8988T (cell line): ENCODE data around the gene CLIC5.
"Not testable (repeated sequence)": the region's sequence is repeated elsewhere in the genome, so short reads cannot be mapped to it uniquely, and the experiment has no call there.

Experiments
- DNase-seq: peaks from one replicate; pipeline ENCODE4 v3.0.0; 2011

The CLIC5 gene

DNA sequence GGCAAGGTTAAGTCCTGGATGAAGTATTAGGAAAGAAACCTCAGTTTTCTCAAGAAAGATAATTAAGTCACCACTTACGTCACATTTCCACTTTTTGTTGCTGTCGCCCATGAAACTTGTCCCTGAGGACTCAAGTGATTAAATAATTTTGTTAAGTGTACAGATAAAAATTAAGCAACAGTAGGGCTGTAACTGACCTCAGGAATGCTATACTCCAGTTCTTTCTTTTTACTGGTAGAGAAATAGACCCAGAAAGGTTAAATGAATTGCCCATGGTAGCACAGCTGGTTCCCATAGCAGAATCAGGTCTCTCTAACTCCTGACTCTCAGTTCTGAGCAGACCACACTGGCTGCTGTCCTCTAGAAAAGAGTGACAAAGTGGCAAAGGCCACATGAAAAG is 54.5 kb downstream of the CLIC5 start:
- DNase-seq = no peak

DNA sequence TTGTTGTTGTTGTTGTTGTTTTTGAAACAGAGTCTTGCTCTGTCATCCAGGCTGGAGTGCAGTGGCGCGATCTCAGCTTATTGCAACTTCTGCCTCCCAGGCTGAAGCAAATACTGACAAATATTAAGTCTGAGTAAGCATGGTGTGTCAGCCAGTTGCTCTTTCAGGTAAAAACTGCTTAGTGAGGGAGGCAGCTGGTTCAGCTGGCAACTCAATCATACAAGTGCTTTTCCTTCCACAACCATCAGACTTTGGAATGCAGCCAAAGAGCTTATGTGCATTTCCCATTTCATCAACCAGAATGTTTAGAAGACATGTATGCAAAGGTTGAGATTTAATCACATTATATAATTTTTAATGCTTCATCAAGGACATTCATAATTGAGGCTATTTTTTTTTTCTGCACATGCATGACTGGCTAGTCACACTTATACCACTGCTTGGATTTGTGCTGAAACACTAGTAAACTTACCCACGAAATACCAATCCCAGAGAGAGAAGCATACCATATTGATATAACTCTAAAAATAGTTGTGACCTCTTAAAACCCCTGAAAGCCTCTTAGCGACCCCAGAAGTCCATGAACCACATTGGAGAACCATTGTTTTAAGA is 56.0 kb downstream of the CLIC5 start:
- no peak for DNase-seq

DNA sequence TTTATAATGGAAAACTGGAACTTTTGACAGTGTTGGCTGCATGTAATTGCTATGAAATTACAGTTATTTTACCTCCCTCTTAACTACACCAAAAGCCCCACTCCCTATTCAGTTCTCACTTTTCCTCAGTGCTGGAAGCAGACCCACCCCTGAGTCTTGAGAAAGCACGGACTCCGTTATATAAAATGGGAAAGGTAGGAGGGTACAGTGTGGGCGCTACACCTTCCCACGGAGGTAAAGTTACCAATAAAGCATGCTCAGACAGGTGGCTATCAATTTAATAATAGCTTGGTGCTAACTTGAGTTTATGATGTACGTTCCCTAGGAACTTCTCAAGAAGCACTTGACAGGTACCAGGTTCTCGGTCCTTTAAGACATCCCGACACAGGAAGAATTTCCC is 59.0 kb downstream of the CLIC5 start:
- no peak for DNase-seq

DNA sequence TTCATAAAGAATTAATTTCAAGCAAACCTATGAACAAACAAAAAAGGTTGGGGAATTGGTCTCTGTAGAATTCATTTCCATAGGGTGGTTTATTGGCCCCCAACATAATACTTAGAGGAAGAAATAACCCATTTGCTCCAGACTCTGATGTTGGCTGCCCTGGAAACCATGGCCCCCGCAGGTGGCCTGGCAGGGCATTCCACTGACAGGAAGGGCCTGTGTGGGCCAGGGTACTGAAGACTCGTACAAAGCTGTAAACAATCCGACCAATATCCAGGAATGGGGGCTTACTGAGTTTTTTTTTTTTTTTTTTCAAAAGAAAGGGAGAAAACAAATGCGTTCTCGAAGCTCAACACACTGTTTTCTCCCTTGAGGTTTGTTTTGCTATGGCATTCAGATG is 59.5 kb downstream of the CLIC5 start:
- DNase-seq = no peak

DNA sequence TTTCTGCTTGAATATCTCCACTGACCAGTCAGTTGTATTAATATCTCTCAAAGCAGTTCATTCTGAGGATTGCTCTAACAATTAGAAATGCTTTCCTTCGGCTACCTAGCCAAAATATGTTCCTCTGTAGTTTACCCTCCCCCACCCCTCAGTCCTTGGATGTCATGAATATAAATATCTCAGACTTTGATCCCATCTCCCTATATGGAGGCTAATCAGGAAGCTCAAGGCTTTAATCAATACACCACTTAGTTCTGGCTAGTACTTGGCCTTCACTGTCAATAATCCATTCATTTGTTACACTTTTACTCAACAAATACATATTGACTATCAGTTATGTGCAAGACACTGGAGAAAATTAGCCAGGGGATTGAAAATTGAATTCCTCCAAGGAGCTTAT is 60.1 kb downstream of the CLIC5 start:
- no peak for DNase-seq

DNA sequence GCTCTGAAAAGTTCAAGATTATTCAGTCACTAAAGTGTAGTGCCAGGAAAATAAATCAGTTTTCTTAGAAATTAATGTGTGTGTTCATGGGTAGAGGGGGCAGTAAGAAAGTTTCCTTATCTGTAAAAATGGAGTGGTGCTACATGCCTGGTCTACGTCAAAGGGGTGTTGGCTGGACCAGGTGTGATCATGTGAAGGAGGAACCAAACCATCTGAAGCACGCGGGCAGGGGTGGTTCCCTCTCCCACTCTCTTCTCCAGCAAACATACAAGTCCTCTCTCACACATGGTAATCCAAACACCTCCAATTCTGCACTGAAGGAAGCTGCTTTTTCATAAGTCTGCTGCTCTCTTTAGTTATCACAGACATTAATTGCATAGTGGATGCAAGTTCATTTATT is 63.1 kb downstream of the CLIC5 start:
- DNase-seq = no peak

DNA sequence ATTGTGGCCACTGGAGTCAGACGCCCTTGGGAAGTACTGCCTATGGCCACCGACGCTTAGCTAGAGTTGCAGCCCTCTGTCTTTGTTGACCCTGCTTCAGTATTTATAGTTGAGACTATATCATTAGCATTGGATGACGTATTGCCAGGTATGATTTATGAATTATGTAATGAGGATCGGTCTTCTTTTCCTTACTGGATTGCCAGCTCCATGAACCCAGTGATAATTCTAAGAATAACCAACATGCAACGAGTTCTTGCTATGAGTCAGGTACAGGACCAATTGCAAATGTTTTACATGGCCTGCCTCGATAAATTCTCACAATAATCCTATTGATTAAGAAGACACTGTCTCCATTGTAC is 63.5 kb downstream of the CLIC5 start:
- DNase-seq = no peak

DNA sequence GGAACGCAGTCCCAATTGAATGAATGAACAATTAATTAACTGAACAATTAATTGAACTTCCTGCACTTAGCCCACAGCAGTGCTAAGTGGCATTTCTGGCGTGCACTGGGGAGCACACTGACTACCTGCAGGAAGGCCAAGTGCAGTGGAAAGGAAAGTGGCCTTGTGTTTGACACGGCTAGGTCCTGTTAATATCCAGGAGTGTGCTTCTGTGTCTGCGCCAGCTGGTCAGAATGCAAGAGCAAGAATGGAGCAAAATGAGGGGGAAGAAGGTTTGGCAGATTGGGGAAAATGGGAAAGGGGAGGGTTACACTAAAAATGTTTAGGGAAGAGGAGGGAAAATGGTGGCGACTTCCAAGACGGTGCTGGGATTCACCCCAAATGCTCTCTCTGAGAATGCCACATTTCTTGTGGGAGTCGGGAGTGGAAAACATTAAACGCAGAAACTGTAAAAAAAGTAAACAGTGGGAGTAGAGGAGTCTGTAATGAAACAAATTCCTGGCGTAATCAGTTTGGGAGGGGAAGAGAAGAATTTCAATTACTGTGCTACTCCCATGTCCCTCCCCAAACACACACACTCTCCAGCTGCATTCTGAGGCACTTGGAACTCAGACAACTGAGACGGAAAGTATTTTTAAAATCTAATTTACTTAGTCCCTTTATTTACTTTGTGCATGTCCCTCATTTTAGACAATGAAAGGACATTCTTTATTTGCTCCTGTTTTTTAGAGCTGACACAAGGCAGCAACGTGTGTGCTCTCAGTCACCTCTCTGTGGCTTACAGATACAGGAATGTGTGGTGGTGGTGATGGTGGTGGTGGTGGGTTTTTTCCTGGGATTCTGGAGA is 64.1 kb downstream of the CLIC5 start:
- DNase-seq = no peak

DNA sequence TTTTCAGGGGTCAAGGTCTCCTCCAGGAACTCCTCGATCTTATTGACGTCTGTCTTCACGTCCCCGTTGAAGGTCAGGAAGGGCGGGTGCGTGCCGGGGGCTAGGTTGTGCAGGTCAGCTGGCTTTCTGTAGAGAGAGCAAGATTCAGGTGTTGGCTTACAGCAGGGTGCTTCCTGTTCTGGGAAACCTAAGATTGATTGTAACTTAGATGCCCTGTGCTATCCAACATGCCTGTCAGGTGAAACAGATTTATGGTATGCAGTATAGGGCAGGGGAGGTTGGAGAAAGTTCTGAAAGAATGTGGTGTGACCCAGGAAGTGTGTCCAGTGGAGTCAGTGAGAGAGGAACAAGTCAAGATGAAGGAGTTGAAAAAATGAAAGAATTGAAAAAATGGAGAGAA is 66.4 kb downstream of the CLIC5 start:
- DNase-seq = no peak

DNA sequence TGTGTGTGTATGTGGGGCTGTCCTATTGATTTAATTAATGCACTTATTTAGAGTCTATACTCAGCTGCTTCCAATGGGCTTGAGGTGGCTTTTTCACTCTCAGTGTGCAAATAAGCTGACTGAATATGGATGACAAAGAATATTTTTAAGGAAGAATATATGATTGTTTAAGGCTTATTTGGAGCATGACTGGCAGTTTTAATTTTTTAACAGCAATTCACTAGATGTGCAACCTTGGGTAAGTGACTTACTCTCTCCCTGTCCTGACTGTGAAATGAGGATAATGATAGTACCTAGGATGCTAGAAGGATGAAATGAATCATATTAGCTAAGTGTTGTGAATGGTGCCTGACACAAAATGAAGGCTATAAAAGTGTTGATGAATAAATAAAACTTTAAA is 67.9 kb downstream of the CLIC5 start:
- DNase-seq = no peak

DNA sequence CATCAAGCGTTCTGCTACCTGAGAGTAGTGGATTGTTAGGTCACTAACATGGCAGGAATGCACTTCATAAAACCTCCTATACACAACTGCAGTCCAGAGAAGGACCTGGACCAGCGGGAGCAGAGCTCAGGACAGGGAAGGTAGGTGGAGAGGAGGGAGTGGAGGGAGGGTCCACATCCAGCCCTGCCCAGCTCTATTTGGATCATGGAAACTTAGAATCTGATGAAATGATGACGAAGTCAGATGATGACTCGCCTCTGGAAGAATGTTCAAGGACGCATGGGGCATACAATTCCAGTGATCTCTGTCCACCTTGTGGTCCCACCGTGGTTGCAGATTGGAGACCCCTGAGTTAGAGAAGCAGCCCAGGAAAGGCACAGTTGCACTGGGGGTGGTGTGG is 68.8 kb downstream of the CLIC5 start:
- DNase-seq = no peak

DNA sequence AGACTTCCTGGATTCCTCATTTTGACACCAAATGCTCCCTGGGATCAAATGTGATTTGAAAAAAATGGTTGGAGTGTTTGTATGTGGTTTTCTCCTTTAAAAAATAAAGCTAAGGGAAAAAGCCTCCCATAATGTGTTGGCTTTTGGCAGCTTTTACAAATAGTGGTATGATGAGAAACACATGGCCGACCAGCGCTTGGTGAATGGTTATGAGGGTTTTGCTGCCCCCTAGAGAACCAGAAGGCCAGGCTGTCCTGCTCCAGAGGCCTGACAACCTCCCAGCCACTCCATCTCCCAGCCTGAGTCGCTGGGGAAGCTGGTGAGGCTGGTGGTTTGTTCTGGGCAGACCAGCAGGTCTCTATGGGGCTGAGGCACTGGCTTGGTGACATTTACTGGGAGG is 69.3 kb downstream of the CLIC5 start:
- DNase-seq = no peak

DNA sequence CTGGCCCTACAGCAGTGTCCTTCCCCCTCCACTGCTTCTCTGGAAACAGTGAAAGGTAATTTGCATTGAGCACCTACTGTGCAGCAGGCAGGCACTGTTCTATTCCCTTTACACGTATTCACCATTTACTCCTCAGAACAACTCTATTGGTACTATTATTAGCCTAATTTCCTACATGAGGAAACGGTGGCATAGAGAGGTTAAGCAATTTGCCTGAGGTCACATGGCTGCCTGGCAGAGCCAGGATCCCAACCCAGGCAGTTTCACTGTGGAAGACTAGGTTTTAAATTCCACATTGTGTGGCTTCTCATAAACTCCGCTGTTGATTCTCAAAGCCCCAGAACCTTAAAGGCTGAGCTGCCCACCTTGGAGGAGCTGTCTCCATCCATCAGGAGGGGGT is 72.7 kb downstream of the CLIC5 start:
- DNase-seq = no peak

DNA sequence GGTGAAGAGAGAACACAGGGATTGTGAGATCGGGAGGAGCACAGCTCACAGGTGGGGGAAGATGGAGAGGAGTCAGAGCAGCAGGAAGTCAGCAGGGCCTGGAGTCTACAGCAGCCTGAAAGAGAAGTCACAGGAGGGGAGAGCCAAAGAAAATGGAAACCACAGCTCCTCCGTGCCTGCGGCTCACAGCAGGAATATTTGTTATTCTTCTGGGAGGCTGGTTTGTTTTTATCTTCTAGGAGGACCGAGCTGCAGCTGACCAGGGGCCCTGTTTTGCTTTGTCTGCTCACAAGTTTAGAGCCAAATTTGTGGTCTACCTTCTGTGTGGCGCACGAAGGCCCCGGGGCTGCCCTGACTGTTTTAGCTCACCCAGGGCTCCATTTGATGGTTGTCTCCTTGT is 81.8 kb downstream of the CLIC5 start:
- DNase-seq = no peak

DNA sequence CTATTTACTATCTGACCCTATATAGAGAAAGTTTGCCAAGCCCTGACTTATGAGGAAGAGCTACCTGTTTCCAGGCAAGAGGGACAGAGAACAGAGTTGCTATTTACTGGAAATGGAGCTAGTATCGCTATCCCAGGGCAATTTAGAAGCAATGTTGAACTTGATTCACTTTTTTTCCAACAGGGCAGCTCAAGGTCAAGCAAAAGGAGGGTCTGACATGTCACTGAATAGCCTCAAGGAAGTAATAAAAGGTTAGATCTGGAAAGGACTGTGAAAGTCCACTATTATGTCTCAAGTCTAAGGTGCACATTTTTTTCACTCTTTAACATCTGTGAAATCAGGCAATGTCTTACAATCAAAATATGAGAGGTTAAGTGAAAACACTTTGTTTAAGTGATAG is 84.4 kb downstream of the CLIC5 start:
- no peak for DNase-seq

DNA sequence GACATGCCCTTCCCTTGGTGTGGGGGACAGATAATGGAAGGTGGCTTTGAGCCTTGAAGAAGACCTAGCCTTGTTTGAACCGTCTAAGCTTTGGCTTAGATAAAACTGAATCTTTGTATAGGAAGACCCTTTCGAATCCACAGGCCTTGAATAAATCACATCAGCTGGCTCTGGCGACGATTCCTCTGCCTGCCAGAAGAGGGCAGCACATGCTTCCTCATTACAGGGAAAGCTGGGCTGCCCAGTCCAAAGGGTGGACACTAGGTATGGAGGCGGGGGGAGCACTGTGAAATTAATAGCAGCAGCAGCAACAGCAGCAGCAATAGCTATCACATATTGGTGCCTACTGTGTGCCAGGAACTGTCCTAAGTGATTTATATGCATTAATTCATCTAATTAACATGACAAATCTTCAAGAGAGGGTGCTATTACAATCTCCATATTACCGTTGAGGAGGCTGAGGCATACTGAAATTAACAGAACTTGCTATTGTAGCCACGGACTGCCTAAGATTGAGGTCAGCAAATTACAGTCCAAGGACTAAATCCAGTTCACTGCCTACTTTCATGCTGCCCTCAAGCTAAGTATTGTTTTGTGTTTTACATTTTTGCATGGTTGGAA is 85.1 kb downstream of the CLIC5 start:
- DNase-seq = peak; percentile 65

DNA sequence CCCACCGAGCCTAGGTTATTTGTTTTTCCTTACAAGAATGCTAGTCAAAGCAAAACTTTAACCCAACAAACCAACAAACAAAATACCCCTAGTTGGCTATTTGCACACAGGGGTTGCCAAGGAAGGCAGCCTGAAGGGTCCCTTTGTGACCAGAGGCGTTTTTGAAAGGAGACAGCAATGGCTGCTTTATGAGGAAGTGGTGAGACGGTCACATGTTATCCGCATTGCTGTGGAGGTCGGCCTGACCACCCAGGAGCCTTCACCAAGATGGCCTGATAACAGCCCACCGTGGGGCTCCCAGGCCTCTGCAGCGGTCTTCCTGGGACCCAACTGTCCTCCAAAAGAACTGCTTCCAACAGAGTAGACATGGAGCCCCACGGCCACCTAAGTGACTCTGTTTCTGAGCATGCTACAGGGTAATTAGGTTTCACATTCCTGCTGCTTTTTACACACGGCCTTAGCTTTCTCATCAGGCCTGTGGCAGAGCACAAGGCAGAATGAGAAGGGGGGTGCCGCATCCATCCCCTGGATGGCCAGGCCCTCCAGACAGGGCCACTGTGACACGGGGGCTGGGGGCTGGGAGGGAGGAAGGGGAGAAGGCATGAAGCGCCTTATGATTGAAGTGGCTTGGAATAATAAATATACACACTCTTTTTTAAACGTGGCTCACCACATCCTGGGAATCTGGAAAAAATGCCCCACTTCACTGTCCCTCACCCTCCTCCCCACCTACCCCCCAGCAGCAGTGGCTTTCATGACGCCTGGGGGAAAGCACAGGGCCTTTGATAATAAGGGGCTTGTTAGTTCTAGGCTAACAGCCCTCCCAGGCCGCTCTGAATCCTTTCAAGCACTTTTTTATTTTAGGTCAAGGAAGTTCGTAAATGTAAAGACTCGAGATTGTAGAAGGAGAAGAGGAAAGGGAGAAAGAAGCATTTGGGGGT is 86.0 kb downstream of the CLIC5 start:
- DNase-seq = no peak

DNA sequence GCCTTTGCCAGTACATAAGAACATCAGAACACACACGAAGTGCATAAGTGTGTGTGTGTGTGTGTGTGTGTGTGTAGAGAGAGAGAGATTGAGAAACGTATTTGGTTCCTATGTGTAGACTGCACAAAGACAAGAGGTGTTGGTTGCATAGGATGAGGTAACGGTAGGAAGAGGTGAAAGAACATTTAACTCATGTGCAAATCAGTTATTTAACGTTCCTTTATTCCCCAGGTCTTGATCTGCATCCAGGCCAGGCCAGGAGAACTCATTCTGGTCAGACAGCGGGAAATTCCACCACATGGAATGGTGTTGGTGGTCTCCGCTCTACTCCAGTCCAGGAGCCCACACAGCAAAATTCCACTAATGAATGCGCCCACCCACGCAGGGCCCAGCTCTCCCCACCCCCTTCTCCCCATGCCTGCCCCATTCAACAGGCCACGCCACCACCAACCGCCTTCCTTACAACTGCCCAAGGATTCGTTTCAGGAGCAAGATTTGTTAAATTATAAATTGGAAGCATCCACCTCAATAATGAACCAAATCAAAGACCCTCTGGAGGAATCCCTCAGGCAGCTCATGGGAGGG is 86.8 kb downstream of the CLIC5 start:
- no peak for DNase-seq

DNA sequence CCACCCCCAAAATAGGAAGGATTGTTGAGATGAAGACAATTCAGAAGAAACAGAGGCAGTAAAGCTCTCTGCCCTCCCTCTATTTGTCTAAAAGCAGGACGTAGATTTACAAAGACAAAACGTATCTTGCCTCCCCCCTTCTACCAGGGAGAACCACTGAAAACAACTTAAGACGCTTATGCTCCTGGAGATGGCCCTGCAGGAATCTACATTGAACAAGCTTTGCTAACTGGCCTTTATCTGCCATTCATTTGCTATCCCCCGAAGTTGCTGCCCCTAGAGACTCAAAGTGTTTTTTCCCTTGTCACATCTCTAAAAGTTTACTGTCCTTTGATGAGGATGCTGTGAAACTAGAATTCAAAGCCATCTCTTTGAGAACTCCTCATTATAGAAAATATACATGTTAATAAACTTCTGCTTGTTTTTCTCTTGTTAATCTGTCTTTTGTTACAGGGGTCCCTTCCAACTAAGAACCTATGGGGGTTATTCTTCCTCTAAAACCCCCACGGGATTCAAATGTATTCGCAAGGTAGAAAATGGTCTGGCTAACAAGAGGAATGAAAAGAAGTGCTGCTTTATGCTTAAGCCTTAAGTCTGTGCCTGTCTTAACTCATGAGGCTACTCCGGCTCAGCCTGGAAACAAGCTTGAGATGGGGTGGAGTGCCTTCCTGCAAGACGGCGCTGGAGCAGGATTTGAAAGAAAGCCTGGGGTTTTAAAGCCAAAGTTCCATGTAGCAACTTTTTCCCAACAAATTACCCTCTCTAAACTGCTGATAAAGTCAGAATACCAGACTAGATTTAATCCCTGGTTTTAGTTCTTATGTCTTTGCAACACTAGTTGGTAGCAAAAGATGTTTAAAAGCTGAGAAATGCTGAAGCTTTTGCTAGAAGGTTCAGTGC is 88.0 kb downstream of the CLIC5 start:
- no peak for DNase-seq

DNA sequence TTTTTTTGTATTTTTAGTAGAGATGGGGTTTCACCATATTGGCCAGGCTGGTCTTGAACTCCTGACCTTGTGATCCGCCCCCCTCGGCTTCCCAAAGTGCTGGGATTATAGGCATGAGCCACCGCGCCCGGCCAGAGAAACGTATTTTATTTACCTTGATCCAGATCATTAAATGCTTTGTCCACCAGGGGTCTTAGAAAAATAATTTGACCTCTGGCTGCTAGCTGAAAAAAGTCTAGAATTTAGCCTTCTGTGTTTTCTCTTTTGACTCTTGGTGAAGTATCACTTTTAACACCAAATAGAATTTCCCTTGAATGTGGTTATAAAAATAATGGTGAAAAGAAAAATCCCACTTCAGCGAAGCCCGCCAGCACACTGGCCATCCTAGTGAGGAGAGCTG is 89.2 kb downstream of the CLIC5 start:
- DNase-seq = not testable (repeated sequence)

DNA sequence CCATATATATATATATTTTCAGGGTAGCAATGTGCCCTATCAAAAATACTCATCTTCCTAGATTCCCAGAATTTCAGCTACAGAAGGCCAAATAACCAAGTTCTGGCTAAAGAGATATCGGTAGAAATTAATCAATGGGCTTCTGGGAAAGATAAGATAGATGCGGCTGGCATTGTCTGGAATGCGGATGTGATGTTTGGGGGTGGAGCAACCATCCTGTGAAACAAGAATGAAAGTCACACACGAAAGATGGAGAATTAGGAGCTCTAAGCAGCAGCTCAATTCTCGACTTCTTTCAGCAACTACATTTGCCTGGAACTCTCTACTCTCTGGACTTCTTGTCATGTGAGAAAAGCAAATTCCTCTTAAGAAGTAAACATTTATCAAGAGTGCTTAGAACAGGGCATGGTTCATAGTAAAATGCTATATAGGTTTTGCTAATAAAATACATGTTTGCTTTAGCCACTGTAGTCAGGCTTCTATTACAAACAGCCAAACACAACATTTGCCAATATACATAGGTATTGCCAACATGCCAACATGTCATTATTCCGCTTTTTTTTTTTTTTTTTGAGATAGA is 90.8 kb downstream of the CLIC5 start:
- DNase-seq = no peak
